Measurements from ENCODE around the gene CAMKK2. TPM values are rescaled to one million over a fixed set of nuclear protein-coding genes. Genes with fewer than 3 reads are reported as not detected.

The CAMKK2 gene
- total and polyA plus RNA-seq, 9 of the 15 experiments (the other 6 are each of a cell fraction or from before 2014, with no cell fraction given) = 4.3 to 32.0 (median 18.2) TPM

DNA sequence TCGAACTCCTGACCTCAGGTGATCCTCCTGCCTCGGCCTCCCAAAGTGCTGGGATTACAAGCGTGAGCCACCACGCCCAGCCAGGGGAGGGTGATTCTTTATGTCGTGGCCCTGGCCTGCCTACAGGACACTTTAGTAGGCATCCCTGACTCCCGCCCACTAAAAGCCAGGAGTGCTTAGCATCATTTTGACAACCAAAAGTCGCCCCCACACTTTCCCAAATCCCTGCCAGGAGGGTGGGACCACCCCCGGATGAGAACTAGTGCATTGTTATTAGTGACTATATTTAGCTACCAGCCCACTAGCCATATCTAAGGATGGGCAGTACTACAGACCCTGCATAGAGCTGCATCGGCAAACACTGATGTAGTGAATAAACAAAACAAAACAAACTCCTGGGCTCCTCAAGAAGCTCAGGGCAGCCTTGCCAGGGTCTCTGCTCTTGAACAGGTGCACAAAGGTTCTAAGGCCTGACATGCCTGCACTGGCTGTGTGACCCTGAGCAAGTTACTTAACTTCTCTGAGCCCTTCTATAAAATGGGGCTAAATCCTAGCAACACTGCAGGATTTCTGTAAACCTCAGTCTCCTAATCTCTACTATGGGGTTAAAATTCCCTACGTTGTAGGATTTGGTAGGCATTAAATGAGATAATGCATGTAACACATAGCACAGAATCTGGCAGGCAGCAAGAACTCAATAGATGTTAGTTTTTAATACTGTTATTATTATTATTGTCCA, 2.2 kb downstream of the CAMKK2 start (continued):
- TF ChIP-seq, protein P1, sequence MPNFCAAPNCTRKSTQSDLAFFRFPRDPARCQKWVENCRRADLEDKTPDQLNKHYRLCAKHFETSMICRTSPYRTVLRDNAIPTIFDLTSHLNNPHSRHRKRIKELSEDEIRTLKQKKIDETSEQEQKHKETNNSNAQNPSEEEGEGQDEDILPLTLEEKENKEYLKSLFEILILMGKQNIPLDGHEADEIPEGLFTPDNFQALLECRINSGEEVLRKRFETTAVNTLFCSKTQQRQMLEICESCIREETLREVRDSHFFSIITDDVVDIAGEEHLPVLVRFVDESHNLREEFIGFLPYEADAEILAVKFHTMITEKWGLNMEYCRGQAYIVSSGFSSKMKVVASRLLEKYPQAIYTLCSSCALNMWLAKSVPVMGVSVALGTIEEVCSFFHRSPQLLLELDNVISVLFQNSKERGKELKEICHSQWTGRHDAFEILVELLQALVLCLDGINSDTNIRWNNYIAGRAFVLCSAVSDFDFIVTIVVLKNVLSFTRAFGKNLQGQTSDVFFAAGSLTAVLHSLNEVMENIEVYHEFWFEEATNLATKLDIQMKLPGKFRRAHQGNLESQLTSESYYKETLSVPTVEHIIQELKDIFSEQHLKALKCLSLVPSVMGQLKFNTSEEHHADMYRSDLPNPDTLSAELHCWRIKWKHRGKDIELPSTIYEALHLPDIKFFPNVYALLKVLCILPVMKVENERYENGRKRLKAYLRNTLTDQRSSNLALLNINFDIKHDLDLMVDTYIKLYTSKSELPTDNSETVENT (CRISPR knock-in tag; IDR thresholded peaks at IDR 0.05) = no peak

DNA sequence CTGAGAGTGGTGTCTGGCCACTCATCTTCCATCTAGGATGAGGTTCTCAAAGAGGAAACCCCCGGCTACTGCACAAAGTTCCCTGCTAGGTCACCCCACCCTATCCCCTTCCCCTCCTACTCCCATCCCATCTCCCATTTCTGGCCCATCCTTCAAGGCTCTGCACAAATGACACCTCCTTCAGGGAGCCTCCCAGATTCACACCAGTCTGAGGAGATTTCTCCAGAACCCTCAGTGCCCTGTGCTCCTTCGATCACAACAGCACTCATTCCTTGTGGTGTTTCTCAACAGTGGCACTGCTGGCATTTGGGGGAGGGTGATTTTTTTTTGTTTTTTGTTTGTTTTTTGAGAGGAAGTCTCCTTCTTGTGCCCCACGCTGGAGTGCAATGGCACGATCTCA, 2.9 kb downstream of the CAMKK2 start:
- Histone ChIP-seq H3K4me1 (replicated peaks in 1 of 2; ENCODE audit: control insufficient read depth in 2 of 2, insufficient read depth in 2 of 2, low read length in 2 of 2) (peaks cover 7 to 22% of the 10 kb centered on the region in 2 experiments; a peak in 4 of 5 replicates), H3K79me2 (ENCODE audit: control insufficient read depth, insufficient read depth, low read length) (peaks cover 41% of the 10 kb centered on the region), H3K27me3 (ENCODE audit: control insufficient read depth in 2 of 2, insufficient read depth in 2 of 2, low read length in 2 of 2) (no peaks in the 10 kb centered on the region), H3K9me3 (replicated peaks; ENCODE audit: control insufficient read depth, insufficient read depth, low read depth, low read length) (no peaks in the 10 kb centered on the region), H3K36me3 (ENCODE audit: control insufficient read depth, insufficient read depth, low read length) (peaks cover 27% of the 10 kb centered on the region; the same call in 2 of the 3 replicates), H3K4me3 (no peak overlapping the region), H3K9me1 (ENCODE audit: control insufficient read depth, insufficient read depth, low read length) (no peaks in the 10 kb centered on the region), H3K27ac (ENCODE audit: extremely low read depth, low read depth, low read length) (no peak overlapping the region), H3K4me2 (ENCODE audit: insufficient read depth, low read length) (no peak overlapping the region), H3K9ac (ENCODE audit: insufficient read depth in 1 of 2, low read depth in 2 of 2, low read length in 2 of 2) (no peak overlapping the region), H2AFZ (ENCODE audit: low read depth, low read length) (no peak overlapping the region), H4K20me1 (replicated peaks; ENCODE audit: control insufficient read depth, insufficient read depth, low read length) (no peaks in the 10 kb centered on the region; the same call in 1 of the 2 replicates)
- intact Hi-C loops (cut with micrococcal nuclease) = no loop called here
- WGBS (ENCODE audit: insufficient coverage, low coverage, missing lambda C conversion rate) = 98% methylated on average over 4 of the region's 4 CpGs
- ChIA-PET POLR2A (no interaction called here), CTCF (ENCODE audit: low intra/inter-chr PET ratio) (no interaction called here)
- in situ Hi-C loops (cut with MboI) = no loop called here
- DNase-seq (ENCODE audit: extremely low read depth in 1 of 4, low spot score in 3 of 4) (no peak), FAIRE-seq (no peak), ATAC-seq (no peak)
- BruUV-seq (replicated peaks) = no TSS peak
- peak; percentile 62 for TF ChIP-seq RBM25 (IDR thresholded peaks at IDR 0.05; ENCODE audit: low read depth, low read length, severe bottlenecking)
- TF ChIP-seq CHCHD3 (CRISPR knock-in tag; IDR thresholded peaks at IDR 0.05) = no peak
- no peak for TF ChIP-seq TBL1XR1 (IDR thresholded peaks at IDR 0.05; ENCODE audit: low read length in 2 of 2)
- no peak for TF ChIP-seq MYC (IDR thresholded peaks at IDR 0.05; ENCODE audit: low read depth, low read length)
- TF ChIP-seq MYC (CRISPR knock-in tag; IDR thresholded peaks at IDR 0.05; ENCODE audit: borderline replicate concordance, low read depth) = no peak
- no peak for TF ChIP-seq ZNF57 (CRISPR knock-in tag; IDR thresholded peaks at IDR 0.05)
- TF ChIP-seq ZNF436 (CRISPR knock-in tag; IDR thresholded peaks at IDR 0.05) = peak; percentile 31; the same call in 1 of the 2 replicates
- TF ChIP-seq KDM1A (IDR thresholded peaks at IDR 0.05) = 0 out of 4 replicates have a peak, but pooled peaks of 1 of the 2 experiments have one; percentile 25
- no peak for TF ChIP-seq NR4A1 (CRISPR knock-in tag; IDR thresholded peaks at IDR 0.05)
- no peak for TF ChIP-seq NR4A1 (tag; IDR thresholded peaks at IDR 0.05)
- no peak for TF ChIP-seq ZNF766 (CRISPR knock-in tag; conservative IDR thresholded peaks at IDR 0.05)
- TF ChIP-seq MEF2A (IDR thresholded peaks at IDR 0.05; ENCODE audit: control insufficient read depth, low read depth, low read length) = no peak
- TF ChIP-seq PTRF (tag; IDR thresholded peaks at IDR 0.05) = no peak
- no peak for TF ChIP-seq ZNF584 (CRISPR knock-in tag; IDR thresholded peaks at IDR 0.05; ENCODE audit: low read depth)
- TF ChIP-seq, protein P2, sequence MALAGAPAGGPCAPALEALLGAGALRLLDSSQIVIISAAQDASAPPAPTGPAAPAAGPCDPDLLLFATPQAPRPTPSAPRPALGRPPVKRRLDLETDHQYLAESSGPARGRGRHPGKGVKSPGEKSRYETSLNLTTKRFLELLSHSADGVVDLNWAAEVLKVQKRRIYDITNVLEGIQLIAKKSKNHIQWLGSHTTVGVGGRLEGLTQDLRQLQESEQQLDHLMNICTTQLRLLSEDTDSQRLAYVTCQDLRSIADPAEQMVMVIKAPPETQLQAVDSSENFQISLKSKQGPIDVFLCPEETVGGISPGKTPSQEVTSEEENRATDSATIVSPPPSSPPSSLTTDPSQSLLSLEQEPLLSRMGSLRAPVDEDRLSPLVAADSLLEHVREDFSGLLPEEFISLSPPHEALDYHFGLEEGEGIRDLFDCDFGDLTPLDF (CRISPR knock-in tag; IDR thresholded peaks at IDR 0.05) = no peak
- no peak for TF ChIP-seq PRMT5 (CRISPR knock-in tag; IDR thresholded peaks at IDR 0.05)
- TF ChIP-seq, protein P3, sequence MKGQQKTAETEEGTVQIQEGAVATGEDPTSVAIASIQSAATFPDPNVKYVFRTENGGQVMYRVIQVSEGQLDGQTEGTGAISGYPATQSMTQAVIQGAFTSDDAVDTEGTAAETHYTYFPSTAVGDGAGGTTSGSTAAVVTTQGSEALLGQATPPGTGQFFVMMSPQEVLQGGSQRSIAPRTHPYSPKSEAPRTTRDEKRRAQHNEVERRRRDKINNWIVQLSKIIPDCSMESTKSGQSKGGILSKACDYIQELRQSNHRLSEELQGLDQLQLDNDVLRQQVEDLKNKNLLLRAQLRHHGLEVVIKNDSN (CRISPR knock-in tag; IDR thresholded peaks at IDR 0.05) = no peak

Measured in K562 (cell line).